ENCODE results near the gene THRA. TPM values are rescaled to one million over a fixed set of nuclear protein-coding genes. Genes with fewer than 3 reads are reported as not detected.

Gene THRA
- total RNA-seq, 2 donors from 2014 or later: 54.4 to 77.9 TPM

- intact Hi-C loops (cut with DNase I): loop anchor here in 1 of 2 donors (5.0 kb wide), 1 partner anchor 42 kb away; no protein-coding TSS in a partner anchor
- no peak for DNase-seq
- no peak for ATAC-seq
Observed at GRCh38 chr17:40025559-40025958, 37.2 kb upstream of the THRA start.

- ATAC-seq: no peak
- DNase-seq: no peak
- intact Hi-C loops (cut with DNase I): loop anchor here in 1 of 2 donors (5.0 kb wide), 1 partner anchor 41 kb away; no protein-coding TSS in a partner anchor
Observed at GRCh38 chr17:40025991-40026815, 36.6 kb upstream of the THRA start.

GRCh38 chr17:40026816-40027613 is 35.8 kb upstream of the THRA start:
- ATAC-seq (peak; percentile 94 to 95), DNase-seq (peak; percentile 87)
- intact Hi-C loops (cut with DNase I): loop anchor here in 1 of 2 donors (5.0 kb wide), 1 partner anchor 40 kb away; no protein-coding TSS in a partner anchor

- no peak for DNase-seq
- intact Hi-C loops (cut with DNase I): loop anchor here in 1 of 2 donors (5.0 kb wide), 1 partner anchor 40 kb away; no protein-coding TSS in a partner anchor
Observed at GRCh38 chr17:40027614-40028012, 35.2 kb upstream of the THRA start.

GRCh38 chr17:40028595-40028994 is 34.2 kb upstream of the THRA start:
- DNase-seq: no peak
- intact Hi-C loops (cut with DNase I): loop anchor here in 1 of 2 donors (5.0 kb wide), 1 partner anchor 39 kb away; no protein-coding TSS in a partner anchor
- ATAC-seq: no peak

More at GRCh38 chr17:40027614-40028012, 35.2 kb upstream of the THRA start:
- ATAC-seq: no peak

GRCh38 chr17:40031706-40032105 is 31.1 kb upstream of the THRA start:
- intact Hi-C loops (cut with DNase I): no loop called here

GRCh38 chr17:40032322-40033320 is 30.1 kb upstream of the THRA start:
- DNase-seq: no peak
- intact Hi-C loops (cut with DNase I): no loop called here
- peak; percentile 26 to 28 for ATAC-seq

More at GRCh38 chr17:40031706-40032105, 31.1 kb upstream of the THRA start:
- DNase-seq: no peak
- ATAC-seq: no peak

- no peak for DNase-seq
- intact Hi-C loops (cut with DNase I): no loop called here
Observed at GRCh38 chr17:40033339-40033738, 29.4 kb upstream of the THRA start.

GRCh38 chr17:40034426-40035161 is 28.2 kb upstream of the THRA start:
- DNase-seq (no peak), ATAC-seq (no peak)
- intact Hi-C loops (cut with DNase I): no loop called here

More at GRCh38 chr17:40033339-40033738, 29.4 kb upstream of the THRA start:
- no peak for ATAC-seq

- ATAC-seq: no peak
- DNase-seq: no peak
- intact Hi-C loops (cut with DNase I): no loop called here
Observed at GRCh38 chr17:40035162-40035559, 27.6 kb upstream of the THRA start.

GRCh38 chr17:40038882-40039513 is 23.8 kb upstream of the THRA start:
- intact Hi-C loops (cut with DNase I): no loop called here
- peak; percentile 79 for DNase-seq
- ATAC-seq: peak; percentile 94 to 95

GRCh38 chr17:40041196-40041595 is 21.6 kb upstream of the THRA start:
- no peak for ATAC-seq
- intact Hi-C loops (cut with DNase I): no loop called here

GRCh38 chr17:40056379-40057015 is 6.3 kb upstream of the THRA start:
- peak in 1 of 2 donors; percentile 48 for ATAC-seq
- intact Hi-C loops (cut with DNase I): no loop called here
- DNase-seq: no peak

More at GRCh38 chr17:40041196-40041595, 21.6 kb upstream of the THRA start:
- DNase-seq: no peak

GRCh38 chr17:40058186-40058784 is 4.5 kb upstream of the THRA start:
- no peak for ATAC-seq
- intact Hi-C loops (cut with DNase I): no loop called here

GRCh38 chr17:40058865-40059264 is 3.9 kb upstream of the THRA start:
- DNase-seq (no peak), ATAC-seq (no peak)
- intact Hi-C loops (cut with DNase I): no loop called here

More at GRCh38 chr17:40058186-40058784, 4.5 kb upstream of the THRA start:
- no peak for DNase-seq

GRCh38 chr17:40059729-40060475 is 2.9 kb upstream of the THRA start:
- DNase-seq: no peak
- ATAC-seq: no peak
- intact Hi-C loops (cut with DNase I): no loop called here
